Measurements from ENCODE around the gene SPACA6. TPM values are rescaled to one million over a fixed set of nuclear protein-coding genes. Genes with fewer than 3 reads are reported as not detected.

The SPACA6 gene
- total RNA-seq, 2 donors from 2014 or later, result 24.6 to 47.7 TPM

DNA sequence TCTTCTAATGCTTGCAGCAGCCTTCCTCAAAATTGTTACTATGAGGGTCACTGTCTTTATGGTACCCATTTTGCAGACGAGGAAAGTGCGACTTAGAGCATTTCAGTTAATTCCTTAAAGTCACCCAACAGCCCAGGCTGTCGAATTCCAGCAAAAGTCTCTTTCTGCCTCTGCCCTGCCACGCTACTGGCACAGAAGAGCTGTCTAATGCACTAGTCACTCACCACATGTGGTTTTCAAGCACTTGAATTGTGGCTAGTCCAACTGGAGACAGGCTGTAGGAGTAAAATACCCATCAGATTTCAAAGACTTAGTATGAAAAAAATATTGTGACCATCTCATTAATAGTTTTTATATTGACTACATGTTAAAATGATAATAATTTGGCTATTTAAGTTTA, 56.8 kb downstream of the SPACA6 start:
- Histone ChIP-seq H3K27ac (no peak overlapping the region), H3K4me1 (replicated peaks) (no peaks in the 10 kb centered on the region), H3K27me3 (replicated peaks; ENCODE audit: insufficient read depth) (no peaks in the 10 kb centered on the region), H3K4me3 (no peak overlapping the region), H3K9me3 (no peaks in the 10 kb centered on the region), H3K36me3 (no peaks in the 10 kb centered on the region)
- DNase-seq (ENCODE audit: low spot score), result no peak
- no peak for TF ChIP-seq POLR2AphosphoS5 (IDR thresholded peaks at IDR 0.05)
- TF ChIP-seq POLR2A (IDR thresholded peaks at IDR 0.05), result no peak
- TF ChIP-seq, protein P1, sequence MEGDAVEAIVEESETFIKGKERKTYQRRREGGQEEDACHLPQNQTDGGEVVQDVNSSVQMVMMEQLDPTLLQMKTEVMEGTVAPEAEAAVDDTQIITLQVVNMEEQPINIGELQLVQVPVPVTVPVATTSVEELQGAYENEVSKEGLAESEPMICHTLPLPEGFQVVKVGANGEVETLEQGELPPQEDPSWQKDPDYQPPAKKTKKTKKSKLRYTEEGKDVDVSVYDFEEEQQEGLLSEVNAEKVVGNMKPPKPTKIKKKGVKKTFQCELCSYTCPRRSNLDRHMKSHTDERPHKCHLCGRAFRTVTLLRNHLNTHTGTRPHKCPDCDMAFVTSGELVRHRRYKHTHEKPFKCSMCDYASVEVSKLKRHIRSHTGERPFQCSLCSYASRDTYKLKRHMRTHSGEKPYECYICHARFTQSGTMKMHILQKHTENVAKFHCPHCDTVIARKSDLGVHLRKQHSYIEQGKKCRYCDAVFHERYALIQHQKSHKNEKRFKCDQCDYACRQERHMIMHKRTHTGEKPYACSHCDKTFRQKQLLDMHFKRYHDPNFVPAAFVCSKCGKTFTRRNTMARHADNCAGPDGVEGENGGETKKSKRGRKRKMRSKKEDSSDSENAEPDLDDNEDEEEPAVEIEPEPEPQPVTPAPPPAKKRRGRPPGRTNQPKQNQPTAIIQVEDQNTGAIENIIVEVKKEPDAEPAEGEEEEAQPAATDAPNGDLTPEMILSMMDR (IDR thresholded peaks at IDR 0.05), result no peak
- WGBS, result 87% methylated on average over 4 of the region's 4 CpGs
- intact Hi-C loops (cut with DNase I), result no loop called here

DNA sequence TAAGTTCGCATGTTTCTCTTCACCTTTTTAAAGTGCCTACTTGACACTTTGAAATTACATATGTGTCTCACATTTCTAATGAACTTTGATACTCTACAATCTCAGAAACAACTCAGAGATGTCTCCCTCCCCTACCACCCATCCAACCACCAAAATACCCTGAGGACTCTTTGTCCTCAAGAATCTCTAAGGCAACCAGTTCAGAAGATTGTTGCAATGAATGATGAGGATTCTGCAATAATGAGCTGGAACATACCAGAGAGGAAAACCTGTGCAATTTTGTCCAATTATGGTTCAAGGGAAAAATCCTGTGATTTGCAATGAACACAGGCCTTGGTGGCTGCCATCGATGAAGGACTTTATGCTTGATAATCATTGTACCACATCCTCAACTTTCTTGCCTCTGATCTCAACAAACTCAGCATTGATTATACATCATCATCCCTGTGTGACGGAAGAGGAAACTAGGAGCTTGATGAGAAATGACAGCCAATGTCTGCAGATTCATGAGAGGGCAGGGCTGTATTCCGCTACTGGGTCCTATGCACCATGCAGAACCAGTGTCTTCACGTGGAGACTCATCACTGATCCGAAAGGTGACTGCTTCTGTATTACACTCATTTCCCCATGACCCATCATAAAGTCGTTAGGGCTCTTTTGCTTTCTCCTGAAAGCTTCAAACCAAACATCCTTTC, 57.4 kb downstream of the SPACA6 start:
- Histone ChIP-seq H3K27me3 (replicated peaks; ENCODE audit: insufficient read depth) (no peaks in the 10 kb centered on the region), H3K9me3 (no peaks in the 10 kb centered on the region), H3K4me3 (no peak overlapping the region), H3K36me3 (no peaks in the 10 kb centered on the region), H3K4me1 (replicated peaks) (no peaks in the 10 kb centered on the region), H3K27ac (no peak overlapping the region)
- WGBS, result 83% methylated on average over 7 of the region's 7 CpGs
- DNase-seq (ENCODE audit: low spot score), result no peak
- intact Hi-C loops (cut with DNase I), result no loop called here
- TF ChIP-seq, protein P1 (IDR thresholded peaks at IDR 0.05), result no peak
- TF ChIP-seq POLR2A (IDR thresholded peaks at IDR 0.05), result no peak

DNA sequence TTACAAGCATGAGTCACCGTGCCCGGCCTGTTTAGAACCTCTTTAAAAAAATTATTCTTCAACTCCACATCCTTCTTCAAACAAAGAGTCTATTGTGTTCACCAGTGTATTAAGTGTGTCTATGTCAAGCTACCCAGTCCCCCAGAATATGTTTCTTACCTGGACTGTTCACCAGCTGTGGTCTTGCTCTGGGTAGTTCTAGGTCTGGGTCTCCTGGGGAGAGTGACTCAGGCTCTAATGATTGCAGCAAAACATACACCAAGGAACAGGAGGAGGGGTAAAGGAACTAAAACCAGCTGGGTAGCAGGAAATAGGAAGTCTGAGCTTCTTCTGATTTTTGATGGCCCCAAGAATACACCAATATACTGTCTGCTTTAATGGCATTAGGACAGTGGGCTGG, 58.5 kb downstream of the SPACA6 start, which contains the start of gene FPR1:
Gene FPR1, minus strand, starts transcription at position 224 of the 400 bp plus-strand sequence. CDS start 4,884 bp downstream, outside the sequence.
- TF ChIP-seq POLR2A (IDR thresholded peaks at IDR 0.05), result no peak
- TF ChIP-seq, protein P1 (IDR thresholded peaks at IDR 0.05), result no peak
- TF ChIP-seq POLR2AphosphoS5 (IDR thresholded peaks at IDR 0.05), result no peak
- Histone ChIP-seq H3K9me3 (no peaks in the 10 kb centered on the region), H3K27ac (no peak within 1 kb of the TSS), H3K4me1 (replicated peaks) (no peaks in the 10 kb centered on the region), H3K36me3 (no peaks in the 10 kb centered on the region), H3K27me3 (replicated peaks; ENCODE audit: insufficient read depth) (no peaks in the 10 kb centered on the region), H3K4me3 (no peak within 1 kb of the TSS)
- no peak for DNase-seq (ENCODE audit: low spot score)
- 36% methylated on average over 2 of the region's 2 CpGs for WGBS
- intact Hi-C loops (cut with DNase I), result no loop called here

DNA sequence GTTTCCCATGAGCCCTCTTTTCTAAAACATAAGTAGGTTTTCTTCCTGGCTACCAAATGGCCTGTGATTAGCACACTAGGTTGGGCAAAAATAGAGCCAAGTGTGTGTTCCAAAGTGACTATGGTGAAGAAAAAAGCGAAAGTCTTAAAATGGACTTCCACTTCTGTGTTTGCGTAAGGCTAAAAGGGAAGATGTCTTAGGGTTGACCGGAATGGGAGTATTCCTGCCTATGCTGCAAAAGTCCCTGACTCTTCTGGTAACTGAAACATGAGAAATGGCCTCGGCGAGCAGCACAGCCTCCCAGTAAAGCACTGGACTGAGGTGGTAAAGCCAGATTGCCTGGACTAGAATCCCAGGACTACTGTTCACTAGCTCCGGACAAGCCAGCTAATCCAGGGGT, 61.0 kb downstream of the SPACA6 start:
- no peak for DNase-seq (ENCODE audit: low spot score)
- TF ChIP-seq POLR2A (IDR thresholded peaks at IDR 0.05) (no peak), POLR2AphosphoS5 (IDR thresholded peaks at IDR 0.05) (no peak)
- TF ChIP-seq, protein P1 (IDR thresholded peaks at IDR 0.05), result no peak
- no peak overlapping the region for H3K4me3 ChIP-seq
- no peaks in the 10 kb centered on the region for H3K9me3 ChIP-seq
- no peaks in the 10 kb centered on the region for H3K36me3 ChIP-seq
- H3K27ac ChIP-seq, result no peak overlapping the region
- no peaks in the 10 kb centered on the region for H3K4me1 ChIP-seq (replicated peaks)
- no peaks in the 10 kb centered on the region for H3K27me3 ChIP-seq (replicated peaks; ENCODE audit: insufficient read depth)
- intact Hi-C loops (cut with DNase I), result no loop called here
- WGBS, result 89% methylated on average over 6 of the region's 6 CpGs

DNA sequence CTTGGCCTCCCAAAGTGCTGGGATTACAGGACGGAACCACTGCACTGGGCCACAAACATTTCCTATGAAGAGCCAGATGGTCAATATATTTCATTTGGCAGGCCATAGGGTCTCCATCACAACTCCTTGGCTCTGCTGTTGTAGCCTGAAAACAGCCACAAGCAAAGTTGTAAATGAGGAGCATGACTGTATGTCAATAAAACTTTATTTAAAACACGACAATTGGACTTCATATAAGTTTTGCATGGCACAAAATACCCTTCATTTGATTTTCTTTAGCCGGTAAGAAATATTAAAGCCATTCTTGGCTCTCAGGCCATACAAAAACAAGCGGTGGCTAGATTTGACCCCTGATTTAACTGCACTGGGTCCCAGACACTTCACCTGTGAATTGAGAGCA, 61.6 kb downstream of the SPACA6 start:
- DNase-seq (ENCODE audit: low spot score), result no peak
- Histone ChIP-seq H3K4me3 (no peak overlapping the region), H3K27ac (no peak overlapping the region), H3K27me3 (replicated peaks; ENCODE audit: insufficient read depth) (no peaks in the 10 kb centered on the region), H3K9me3 (no peaks in the 10 kb centered on the region), H3K4me1 (replicated peaks) (no peaks in the 10 kb centered on the region), H3K36me3 (no peaks in the 10 kb centered on the region)
- no peak for TF ChIP-seq POLR2A (IDR thresholded peaks at IDR 0.05)
- 83% methylated on average over 4 of the region's 4 CpGs for WGBS
- intact Hi-C loops (cut with DNase I), result no loop called here

MicroRNAs encoded within 50 kb of the gene (microRNA counts, 767-probe panel; counts per million panel counts)
- 5,743 to 5,852 counts per million in 2 donors for microRNA hsa-let-7e-5p
- 0 to 431 counts per million in 2 donors for microRNA hsa-miR-125a-3p
- microRNA hsa-miR-125a-5p, result 5,341 to 5,561 counts per million in 2 donors
- 4,603 to 4,861 counts per million in 2 donors for microRNA hsa-miR-99b-5p

Small RNAs within 50 kb of the gene (microRNA-seq; reads per million reads assigned to microRNA genes)
- gene MIR125A (8,854 reads per million, percentile 96 among the genes with 10 or more reads in this experiment), gene MIR99B (5,340 reads per million, percentile 94 among the genes with 10 or more reads in this experiment), gene MIRLET7E (14,140 reads per million, percentile 97 among the genes with 10 or more reads in this experiment)

Small RNAs within 50 kb of the gene (small RNA-seq; reads per million reads assigned to genes)
- gene AC018755.2 (0 reads per million in 2 donors), gene MIR125A (0 reads per million in 2 donors), gene MIR99B (8.8 to 14.4 reads per million in 2 donors), gene MIRLET7E (0 reads per million in 2 donors)

Other genes with a start within 250 kb of the SPACA6 start
- gene SIGLEC8, start 234.9 kb upstream of the SPACA6 start, total RNA-seq, result 1 to 10 TPM; 1.0 to 3.0 TPM
- gene CEACAM18, start 214.8 kb upstream of the SPACA6 start, total RNA-seq, result not detected
- gene SIGLEC12, start 191.5 kb upstream of the SPACA6 start, total RNA-seq, result under 1 TPM in 1 of 2 donors, not detected in 1; 0.91 TPM
- gene SIGLEC6, start 161.7 kb upstream of the SPACA6 start, total RNA-seq, result under 1 TPM in 1 of 2 donors, not detected in 1; 0.68 TPM
- gene ZNF175, start 122.0 kb upstream of the SPACA6 start, total RNA-seq, result 1 to 10 TPM; 4.3 to 9.0 TPM
- gene SIGLEC5, start 62.9 kb upstream of the SPACA6 start, total RNA-seq, result not detected
- 1 to 10 TPM; 1.8 to 8.0 TPM for gene SIGLEC14, start 46.5 kb upstream of the SPACA6 start, total RNA-seq
- gene HAS1, start 30.7 kb downstream of the SPACA6 start, total RNA-seq, result 1 to 10 TPM in 1 of 2 donors, not detected in 1; 1.9 TPM
- 1 to 10 TPM in 1 of 2 donors, under 1 TPM in 1; 0.77 to 5.6 TPM for gene FPR1, start 58.5 kb downstream of the SPACA6 start, total RNA-seq
- under 1 TPM in 1 of 2 donors, not detected in 1; 0.97 TPM for gene FPR2, start 67.8 kb downstream of the SPACA6 start, total RNA-seq
- gene FPR3, start 101.8 kb downstream of the SPACA6 start, total RNA-seq, result 1 to 10 TPM; 1.0 to 4.8 TPM
- gene ZNF577, start 194.6 kb downstream of the SPACA6 start, total RNA-seq, result 10 to 100 TPM; 23.8 to 78.2 TPM
- 10 to 100 TPM; 26.5 to 33.5 TPM for gene ZNF649, start 211.7 kb downstream of the SPACA6 start, total RNA-seq
- gene ZNF613, start 234.1 kb downstream of the SPACA6 start, total RNA-seq, result 10 to 100 TPM; 15.4 to 17.0 TPM

Measured in prostate gland (tissue), 2 donors.